ENCODE results near the gene ZNF407.
"Not testable (repeated sequence)": the region's sequence is repeated elsewhere in the genome, so short reads cannot be mapped to it uniquely, and the experiment has no call there.

The ZNF407 gene

GRCh38 chr18:74967979-74968378 is 370.3 kb downstream of the ZNF407 start:
- Histone ChIP-seq H3K36me3 (ENCODE audit: control insufficient read depth in 2 of 2, insufficient read depth in 1 of 2, low read length in 2 of 2) (no peaks in the 10 kb centered on the region), H3K9me3 (ENCODE audit: control insufficient read depth, insufficient read depth, low read depth, low read length) (no peaks in the 10 kb centered on the region; the same call in 1 of the 2 replicates), H3K4me3 (ENCODE audit: low read depth, low read length) (no peak overlapping the region), H3K27ac (ENCODE audit: extremely low read depth, low read depth, low read length) (no peak overlapping the region), H3K4me1 (ENCODE audit: control insufficient read depth, insufficient read depth, low read length) (no peaks in the 10 kb centered on the region)
- ChIA-PET CTCF (no interaction called here), POLR2A (no interaction called here)
- no peak for TF ChIP-seq CTCF (tag by site-specific recombination; IDR thresholded peaks at IDR 0.05)
- TF ChIP-seq SP3 (tag by site-specific recombination; IDR thresholded peaks at IDR 0.05) = no peak
- TF ChIP-seq ZNF133 (tag by site-specific recombination; IDR thresholded peaks at IDR 0.05) = no peak
- no peak for TF ChIP-seq HOXD13 (CRISPR knock-in tag; IDR thresholded peaks at IDR 0.05; ENCODE audit: borderline replicate concordance)
- TF ChIP-seq REPIN1 (tag by site-specific recombination; IDR thresholded peaks at IDR 0.05; ENCODE audit: low read depth) = no peak
- TF ChIP-seq ZBTB26 (tag by site-specific recombination; optimal IDR thresholded peaks at IDR 0.05) = no peak
- TF ChIP-seq, protein P1, sequence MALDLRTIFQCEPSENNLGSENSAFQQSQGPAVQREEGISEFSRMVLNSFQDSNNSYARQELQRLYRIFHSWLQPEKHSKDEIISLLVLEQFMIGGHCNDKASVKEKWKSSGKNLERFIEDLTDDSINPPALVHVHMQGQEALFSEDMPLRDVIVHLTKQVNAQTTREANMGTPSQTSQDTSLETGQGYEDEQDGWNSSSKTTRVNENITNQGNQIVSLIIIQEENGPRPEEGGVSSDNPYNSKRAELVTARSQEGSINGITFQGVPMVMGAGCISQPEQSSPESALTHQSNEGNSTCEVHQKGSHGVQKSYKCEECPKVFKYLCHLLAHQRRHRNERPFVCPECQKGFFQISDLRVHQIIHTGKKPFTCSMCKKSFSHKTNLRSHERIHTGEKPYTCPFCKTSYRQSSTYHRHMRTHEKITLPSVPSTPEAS (tag by site-specific recombination; IDR thresholded peaks at IDR 0.05) = no peak
- no peak for TF ChIP-seq ZNF629 (tag by site-specific recombination; IDR thresholded peaks at IDR 0.05)

DNA sequence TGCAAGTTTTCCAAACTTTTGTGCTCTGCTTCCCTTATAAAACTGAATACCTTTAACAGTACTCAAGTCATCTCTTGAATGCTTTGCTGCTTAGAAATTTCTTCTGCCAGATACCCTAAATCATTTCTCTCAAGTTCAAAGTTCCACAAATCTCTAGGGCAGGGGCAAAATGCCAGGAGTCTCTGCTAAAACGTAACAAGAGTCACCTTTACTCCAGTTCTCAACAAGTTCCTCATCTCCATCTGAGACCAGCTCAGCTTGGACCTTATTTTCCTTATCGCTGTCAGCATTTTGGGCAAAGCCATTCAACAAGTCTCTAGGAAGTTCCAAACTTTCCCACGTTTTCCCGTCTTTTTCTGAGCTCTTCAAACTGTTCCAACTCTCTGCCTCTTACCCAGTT is 373.7 kb downstream of the ZNF407 start:
- H3K27ac ChIP-seq (ENCODE audit: extremely low read depth, low read depth, low read length); H3K9me3 ChIP-seq (ENCODE audit: control insufficient read depth, insufficient read depth, low read depth, low read length); H3K4me1 ChIP-seq (ENCODE audit: control insufficient read depth, insufficient read depth, low read length); H3K36me3 ChIP-seq (ENCODE audit: control insufficient read depth in 2 of 2, insufficient read depth in 1 of 2, low read length in 2 of 2); H3K4me3 ChIP-seq (ENCODE audit: low read depth, low read length); CTCF ChIA-PET: not testable (repeated sequence)
- POLR2A ChIA-PET = interaction anchor here (0.6 kb wide), 1 partner anchor 89 kb away, joined by 4 read pairs; no protein-coding TSS in a partner anchor

DNA sequence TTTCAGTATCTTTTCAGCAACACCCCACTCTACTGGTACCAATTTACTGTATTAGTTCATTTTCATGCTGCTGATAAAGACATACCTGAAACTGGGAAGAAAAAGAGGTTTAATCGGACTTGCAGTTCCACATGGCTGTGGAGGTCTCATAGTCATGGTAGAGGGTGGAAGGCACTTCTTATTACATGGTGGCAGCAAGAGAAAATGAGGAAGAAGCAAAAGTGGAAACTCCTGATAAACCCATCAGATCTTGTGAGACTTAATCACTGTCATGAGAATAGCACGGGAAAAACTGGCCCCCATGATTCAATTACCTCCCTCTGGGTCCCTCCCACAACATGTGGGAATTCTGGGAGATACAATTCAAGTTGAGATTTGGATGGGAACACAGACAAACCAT is 374.1 kb downstream of the ZNF407 start:
- H3K4me1 ChIP-seq (ENCODE audit: control insufficient read depth, insufficient read depth, low read length); H3K4me3 ChIP-seq (ENCODE audit: low read depth, low read length); H3K36me3 ChIP-seq (ENCODE audit: control insufficient read depth in 2 of 2, insufficient read depth in 1 of 2, low read length in 2 of 2); POLR2A ChIA-PET; CTCF ChIA-PET; H3K9me3 ChIP-seq (ENCODE audit: control insufficient read depth, insufficient read depth, low read depth, low read length); H3K27ac ChIP-seq (ENCODE audit: extremely low read depth, low read depth, low read length): not testable (repeated sequence)

DNA sequence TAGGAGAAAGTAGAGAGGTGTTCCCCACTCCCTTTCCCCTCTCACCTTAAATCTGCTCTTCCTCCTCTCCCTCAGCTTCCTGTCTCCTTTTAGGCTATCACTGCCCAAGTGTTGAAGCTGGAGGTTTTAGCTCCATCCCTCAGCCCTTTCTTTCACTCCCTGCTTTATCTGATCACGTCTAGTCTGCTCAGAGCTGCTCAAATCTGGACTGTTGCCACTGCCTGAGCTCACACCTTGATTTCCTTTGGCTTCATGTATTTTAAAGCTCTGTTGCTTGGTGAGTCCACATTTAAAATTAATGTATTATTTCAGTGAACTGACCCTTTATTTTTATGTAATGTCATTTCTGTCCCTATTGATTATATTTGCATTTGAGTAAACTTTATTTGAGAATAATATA is 374.7 kb downstream of the ZNF407 start:
- no peaks in the 10 kb centered on the region for H3K36me3 ChIP-seq (ENCODE audit: control insufficient read depth in 2 of 2, insufficient read depth in 1 of 2, low read length in 2 of 2)
- no peak overlapping the region for H3K27ac ChIP-seq (ENCODE audit: extremely low read depth, low read depth, low read length)
- TF ChIP-seq ZNF768 (tag by site-specific recombination; IDR thresholded peaks at IDR 0.05) (no peak), ZNF112 (tag by site-specific recombination; IDR thresholded peaks at IDR 0.05) (no peak), ZNF248 (tag by site-specific recombination; IDR thresholded peaks at IDR 0.05) (no peak), ZNF792 (tag by site-specific recombination; IDR thresholded peaks at IDR 0.05) (no peak), HOXA7 (CRISPR knock-in tag; IDR thresholded peaks at IDR 0.05; ENCODE audit: borderline replicate concordance) (no peak), ZBTB1 (tag by site-specific recombination; IDR thresholded peaks at IDR 0.05) (no peak), ZNF324 (tag by site-specific recombination; IDR thresholded peaks at IDR 0.05) (no peak), ZFHX2 (tag by site-specific recombination; conservative IDR thresholded peaks at IDR 0.05) (no peak), ZNF473 (tag by site-specific recombination; IDR thresholded peaks at IDR 0.05) (no peak), ZNF48 (tag by site-specific recombination; IDR thresholded peaks at IDR 0.05) (no peak), GLI4 (tag by site-specific recombination; IDR thresholded peaks at IDR 0.05) (no peak), ZBTB48 (tag by site-specific recombination; IDR thresholded peaks at IDR 0.05) (no peak)
- TF ChIP-seq, protein P2, sequence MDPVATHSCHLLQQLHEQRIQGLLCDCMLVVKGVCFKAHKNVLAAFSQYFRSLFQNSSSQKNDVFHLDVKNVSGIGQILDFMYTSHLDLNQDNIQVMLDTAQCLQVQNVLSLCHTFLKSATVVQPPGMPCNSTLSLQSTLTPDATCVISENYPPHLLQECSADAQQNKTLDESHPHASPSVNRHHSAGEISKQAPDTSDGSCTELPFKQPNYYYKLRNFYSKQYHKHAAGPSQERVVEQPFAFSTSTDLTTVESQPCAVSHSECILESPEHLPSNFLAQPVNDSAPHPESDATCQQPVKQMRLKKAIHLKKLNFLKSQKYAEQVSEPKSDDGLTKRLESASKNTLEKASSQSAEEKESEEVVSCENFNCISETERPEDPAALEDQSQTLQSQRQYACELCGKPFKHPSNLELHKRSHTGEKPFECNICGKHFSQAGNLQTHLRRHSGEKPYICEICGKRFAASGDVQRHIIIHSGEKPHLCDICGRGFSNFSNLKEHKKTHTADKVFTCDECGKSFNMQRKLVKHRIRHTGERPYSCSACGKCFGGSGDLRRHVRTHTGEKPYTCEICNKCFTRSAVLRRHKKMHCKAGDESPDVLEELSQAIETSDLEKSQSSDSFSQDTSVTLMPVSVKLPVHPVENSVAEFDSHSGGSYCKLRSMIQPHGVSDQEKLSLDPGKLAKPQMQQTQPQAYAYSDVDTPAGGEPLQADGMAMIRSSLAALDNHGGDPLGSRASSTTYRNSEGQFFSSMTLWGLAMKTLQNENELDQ (tag by site-specific recombination; IDR thresholded peaks at IDR 0.05; ENCODE audit: low read depth) = no peak
- TF ChIP-seq, protein P3, sequence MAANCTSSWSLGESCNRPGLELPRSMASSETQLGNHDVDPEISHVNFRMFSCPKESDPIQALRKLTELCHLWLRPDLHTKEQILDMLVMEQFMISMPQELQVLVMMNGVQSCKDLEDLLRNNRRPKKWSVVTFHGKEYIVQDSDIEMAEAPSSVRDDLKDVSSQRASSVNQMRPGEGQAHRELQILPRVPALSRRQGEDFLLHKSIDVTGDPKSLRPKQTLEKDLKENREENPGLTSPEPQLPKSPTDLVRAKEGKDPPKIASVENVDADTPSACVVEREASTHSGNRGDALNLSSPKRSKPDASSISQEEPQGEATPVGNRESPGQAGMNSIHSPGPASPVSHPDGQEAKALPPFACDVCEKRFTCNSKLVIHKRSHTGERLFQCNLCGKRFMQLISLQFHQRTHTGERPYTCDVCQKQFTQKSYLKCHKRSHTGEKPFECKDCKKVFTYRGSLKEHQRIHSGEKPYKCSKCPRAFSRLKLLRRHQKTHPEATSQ (tag by site-specific recombination; IDR thresholded peaks at IDR 0.05) = no peak
- H3K4me3 ChIP-seq (ENCODE audit: low read depth, low read length) = no peak overlapping the region
- no peaks in the 10 kb centered on the region for H3K4me1 ChIP-seq (ENCODE audit: control insufficient read depth, insufficient read depth, low read length)
- POLR2A ChIA-PET = no interaction called here
- H3K9me3 ChIP-seq (ENCODE audit: control insufficient read depth, insufficient read depth, low read depth, low read length) = no peaks in the 10 kb centered on the region; the same call in 1 of the 2 replicates
- CTCF ChIA-PET = interaction anchor here (0.6 kb wide), 1 partner anchor 10 kb away, joined by 3 read pairs; no protein-coding TSS in a partner anchor

All from HEK293 (cell line).